Activated CD4-positive, alpha-beta memory T cell treated with anti-CD3 and anti-CD28 coated beads, Interleukin-2, amount 10 ng/mL, durations not matched to agents 7 days and 5 days (primary cell): ENCODE data around the gene MAX. TPM values are rescaled to one million over a fixed set of nuclear protein-coding genes. Genes with fewer than 3 reads are reported as not detected.

Experiments used
- CTCF ChIA-PET: fragments of 350-600 bp; sonication (Branson Sonifier 250); formaldehyde crosslinking; loops from one replicate; lab custom pipeline; 2021; ENCODE audit warnings: antibody characterized with exemption, inconsistent platforms; lab: Charles Lee
- POLR2A ChIA-PET: fragments of 350-600 bp; sonication (Branson Sonifier 250); formaldehyde crosslinking; loops from one replicate; lab custom pipeline; 2021; ENCODE audit warnings: antibody characterized with exemption; lab: Charles Lee
- DNase-seq: peaks from one replicate; pipeline ENCODE4 v3.0.0-alpha.2; 2020
- H3K27ac Mint-ChIP-seq: one replicate; pipeline ENCODE4 v1.8.0; 2021; ENCODE audit warnings: mild to moderate bottlenecking, mixed read lengths
- H3K27me3 Mint-ChIP-seq: one replicate; pipeline ENCODE4 v1.8.0; 2021; ENCODE audit warnings: mixed read lengths
- H3K36me3 Mint-ChIP-seq: one replicate; pipeline ENCODE4 v1.8.0; 2021; ENCODE audit warnings: low read depth, mixed read lengths
- H3K4me1 Mint-ChIP-seq: one replicate; pipeline ENCODE4 v1.8.0; 2021; ENCODE audit warnings: mixed read lengths
- H3K4me3 Mint-ChIP-seq: one replicate; pipeline ENCODE4 v1.8.0; 2021; ENCODE audit warnings: mild to moderate bottlenecking, mixed read lengths
- H3K9me3 Mint-ChIP-seq: one replicate; pipeline ENCODE4 v1.8.0; 2021; ENCODE audit warnings: mixed read lengths
- total RNA-seq, 2 experiments: library from RNA; stranded (reverse); gene quantifications; one replicate each; pipeline ENCODE4 v1.2.3, GENCODE V29; 2021

Gene MAX
- total RNA-seq, 2 experiments from 2014 or later: 134 to 135 TPM

DNA sequence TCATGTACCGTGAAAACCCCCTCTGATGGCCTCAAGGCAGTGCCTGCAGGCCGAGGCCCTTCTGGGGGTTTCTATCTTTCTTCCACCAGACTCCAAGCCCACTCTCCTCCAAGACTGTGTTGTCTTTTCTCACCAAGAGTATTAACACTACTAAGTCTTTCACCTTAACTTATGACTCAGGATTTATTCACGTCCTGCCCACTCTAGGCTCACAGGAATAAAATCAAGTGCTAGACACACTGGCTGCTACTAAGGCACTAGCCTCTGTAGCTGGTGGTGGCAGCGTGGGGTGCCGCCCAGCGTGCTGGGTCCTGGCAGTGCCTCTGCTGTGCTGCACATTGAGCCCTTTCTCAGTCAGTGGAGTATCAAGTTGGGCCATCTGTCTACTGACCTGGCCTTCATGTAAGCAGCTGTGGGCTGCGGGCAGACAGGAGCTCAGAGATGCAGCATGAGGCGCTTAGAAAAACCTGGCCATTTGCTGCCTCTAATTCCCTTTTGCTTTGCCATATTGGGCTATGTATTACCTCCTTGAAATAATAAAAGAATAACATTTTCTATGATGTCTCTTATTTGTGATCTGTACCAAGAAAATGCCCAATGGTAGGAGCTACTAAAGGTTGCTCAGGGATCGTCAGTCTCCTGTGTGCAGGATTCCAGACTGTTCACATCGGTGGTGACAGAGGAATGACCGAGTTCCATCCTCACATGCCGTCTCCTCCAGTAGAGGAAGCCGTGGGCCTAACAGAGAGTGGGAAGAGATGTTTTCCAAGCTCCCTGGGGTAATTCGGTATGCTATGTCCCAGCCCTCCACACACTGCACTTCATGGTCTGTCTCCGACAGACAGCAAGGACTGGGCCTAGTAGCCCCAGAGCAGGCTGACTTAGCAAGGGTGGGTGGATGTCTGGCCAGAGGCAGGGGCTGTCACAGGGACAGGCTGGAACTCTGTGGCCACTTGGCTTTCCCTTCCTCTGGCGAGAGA is 39.9 kb downstream of the MAX start:
- Mint-ChIP-seq H3K4me3 (no peak overlapping the region), H3K4me1 (no peaks in the 10 kb centered on the region), H3K9me3 (no peaks in the 10 kb centered on the region), H3K27me3 (no peaks in the 10 kb centered on the region), H3K36me3 (peaks cover 66% of the 10 kb centered on the region), H3K27ac (no peak overlapping the region)
- ChIA-PET CTCF (no interaction called here), POLR2A (no interaction called here)
- DNase-seq: no peak

DNA sequence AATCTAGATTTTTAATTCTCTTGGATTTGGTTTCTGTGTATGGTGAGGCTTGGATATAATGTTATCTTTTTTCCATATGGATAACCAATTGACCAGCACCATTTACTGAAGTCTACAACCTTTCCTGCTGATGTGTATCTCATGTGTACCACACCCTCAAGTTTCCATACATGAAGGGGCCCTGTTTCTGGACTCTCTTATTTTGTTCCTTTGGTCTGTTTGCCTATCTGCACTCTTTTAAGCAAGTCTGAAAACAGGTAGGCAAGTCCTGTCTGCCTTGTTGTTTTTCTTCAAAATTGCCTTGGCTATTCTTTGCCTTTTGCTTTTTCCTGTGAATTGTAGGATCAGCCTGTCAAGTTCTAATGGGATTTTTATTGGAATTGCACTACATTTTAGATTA is 44.6 kb downstream of the MAX start:
- ChIA-PET POLR2A (no interaction called here), CTCF (no interaction called here)
- no peaks in the 10 kb centered on the region for H3K27me3 Mint-ChIP-seq
- H3K4me3 Mint-ChIP-seq: no peak overlapping the region
- peaks cover 50% of the 10 kb centered on the region for H3K36me3 Mint-ChIP-seq
- H3K4me1 Mint-ChIP-seq: peaks cover 2% of the 10 kb centered on the region
- H3K27ac Mint-ChIP-seq: no peak overlapping the region
- no peaks in the 10 kb centered on the region for H3K9me3 Mint-ChIP-seq
- DNase-seq: no peak

DNA sequence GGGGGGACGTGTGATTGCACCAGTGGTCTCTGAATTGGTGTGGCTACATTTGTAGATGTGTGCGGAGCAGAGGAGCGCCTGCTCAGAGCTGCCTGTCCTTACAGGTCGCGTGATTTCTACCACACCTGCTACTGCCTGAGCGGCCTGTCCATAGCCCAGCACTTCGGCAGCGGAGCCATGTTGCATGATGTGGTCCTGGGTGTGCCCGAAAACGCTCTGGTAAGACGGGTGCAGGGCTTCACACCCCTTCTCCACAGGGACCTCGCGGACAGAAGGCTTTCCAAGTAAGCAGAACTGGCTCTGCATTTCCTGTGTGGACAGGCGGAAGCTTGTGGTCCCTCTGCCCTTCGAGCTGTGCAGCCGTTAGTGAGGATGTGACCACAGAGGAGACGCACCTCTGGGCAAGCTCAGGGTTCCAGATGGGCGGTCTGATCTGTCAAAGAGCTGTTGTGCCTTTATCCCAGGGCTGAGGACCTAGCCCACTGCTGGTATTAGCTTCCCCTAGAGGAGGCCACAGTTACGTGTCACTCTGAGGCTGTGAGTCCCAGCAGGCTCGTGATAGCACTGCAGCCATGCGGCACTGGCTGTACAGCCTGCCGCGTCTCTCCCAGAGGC is 47.7 kb downstream of the MAX start:
- no peak overlapping the region for H3K27ac Mint-ChIP-seq
- no peak overlapping the region for H3K4me3 Mint-ChIP-seq
- ChIA-PET POLR2A (interaction anchor here (0.8 kb wide), 1 partner anchor 68 kb away, joined by 3 read pairs; the partner anchor contains the start of gene FNTB), CTCF (interaction anchor here (1.5 kb wide), 1 partner anchor 13 kb away, joined by 3 read pairs; no protein-coding TSS in a partner anchor)
- H3K27me3 Mint-ChIP-seq: no peaks in the 10 kb centered on the region
- H3K36me3 Mint-ChIP-seq: peaks cover 34% of the 10 kb centered on the region
- no peak for DNase-seq
- H3K4me1 Mint-ChIP-seq: peaks cover 3% of the 10 kb centered on the region
- H3K9me3 Mint-ChIP-seq: no peaks in the 10 kb centered on the region

DNA sequence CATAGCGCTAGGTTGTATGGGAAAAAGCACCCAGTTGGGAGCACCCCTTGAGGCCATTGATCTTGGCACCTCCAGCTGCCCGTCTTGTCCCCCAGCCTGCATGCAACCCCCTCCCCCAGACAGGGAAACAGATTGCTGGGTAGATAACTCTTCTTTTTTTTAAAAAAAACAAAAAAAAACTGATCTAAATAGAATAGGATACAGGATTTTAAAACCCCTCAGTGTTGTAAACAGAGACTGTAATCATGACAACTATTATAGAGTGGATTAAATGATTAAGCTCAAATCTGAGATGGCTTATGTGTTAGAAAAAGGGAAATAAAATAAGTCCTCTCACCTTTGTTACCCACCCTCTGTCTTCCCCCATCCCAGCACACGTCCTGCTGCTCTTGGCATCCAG is 48.9 kb downstream of the MAX start:
- no peaks in the 10 kb centered on the region for H3K27me3 Mint-ChIP-seq
- H3K27ac Mint-ChIP-seq: no peak overlapping the region
- peaks cover 32% of the 10 kb centered on the region for H3K36me3 Mint-ChIP-seq
- ChIA-PET POLR2A (no interaction called here), CTCF (interaction anchor here (1.5 kb wide), 1 partner anchor 14 kb away, joined by 3 read pairs; no protein-coding TSS in a partner anchor)
- no peak overlapping the region for H3K4me3 Mint-ChIP-seq
- DNase-seq: no peak
- peaks cover 8% of the 10 kb centered on the region for H3K4me1 Mint-ChIP-seq
- H3K9me3 Mint-ChIP-seq: no peaks in the 10 kb centered on the region

DNA sequence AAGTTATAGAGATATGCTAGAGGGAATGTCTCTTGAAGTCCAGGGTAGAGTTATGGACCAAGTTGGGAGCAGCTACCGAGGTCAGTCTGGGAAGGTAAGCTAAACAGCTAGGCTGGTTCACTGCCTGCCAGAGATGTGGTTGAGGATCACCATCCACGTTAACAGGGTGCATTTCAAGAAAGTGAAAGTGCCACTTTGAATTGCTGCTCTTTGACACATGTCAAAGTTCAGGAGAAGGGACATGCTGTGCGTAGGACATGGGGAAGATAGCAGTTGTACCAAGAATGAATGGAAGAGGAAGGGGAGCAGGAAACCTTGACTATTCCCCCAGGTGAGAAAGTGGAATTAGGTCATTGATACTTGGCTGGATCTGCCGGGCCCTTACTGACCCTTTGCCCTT is 49.5 kb downstream of the MAX start:
- Mint-ChIP-seq H3K36me3 (peaks cover 26% of the 10 kb centered on the region), H3K27ac (peak overlapping the region; percentile 8), H3K27me3 (no peaks in the 10 kb centered on the region), H3K9me3 (no peaks in the 10 kb centered on the region), H3K4me1 (peaks cover 14% of the 10 kb centered on the region), H3K4me3 (no peak overlapping the region)
- POLR2A ChIA-PET: interaction anchor here (1.1 kb wide), 1 partner anchor 21 kb away, joined by 4 read pairs; no protein-coding TSS in a partner anchor
- DNase-seq: no peak
- CTCF ChIA-PET: no interaction called here

DNA sequence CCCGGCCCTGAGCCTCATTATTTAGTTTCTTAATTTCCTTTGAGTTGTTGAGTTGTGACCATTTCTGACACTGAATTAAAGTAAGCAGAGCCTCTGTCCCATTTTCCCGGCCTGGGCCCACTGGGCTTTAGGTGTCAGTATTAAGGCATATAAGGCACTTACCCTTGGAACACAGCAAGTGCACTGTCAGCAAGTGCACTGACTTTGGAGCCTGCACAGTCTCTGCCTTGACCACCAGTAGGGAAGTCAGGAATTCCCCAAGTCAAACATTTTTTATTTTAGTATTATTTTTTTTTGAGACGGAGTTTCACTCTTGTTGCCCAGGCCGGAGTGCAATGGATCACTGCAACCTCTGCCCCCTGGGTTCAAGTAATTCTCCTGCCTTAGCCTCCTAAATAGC is 56.6 kb downstream of the MAX start:
- no peak overlapping the region for H3K4me3 Mint-ChIP-seq
- CTCF ChIA-PET: no interaction called here
- H3K4me1 Mint-ChIP-seq: peaks cover 24% of the 10 kb centered on the region
- no peak overlapping the region for H3K27ac Mint-ChIP-seq
- POLR2A ChIA-PET: no interaction called here
- H3K9me3 Mint-ChIP-seq: no peaks in the 10 kb centered on the region
- H3K27me3 Mint-ChIP-seq: no peaks in the 10 kb centered on the region
- DNase-seq: no peak
- peaks cover 40% of the 10 kb centered on the region for H3K36me3 Mint-ChIP-seq

DNA sequence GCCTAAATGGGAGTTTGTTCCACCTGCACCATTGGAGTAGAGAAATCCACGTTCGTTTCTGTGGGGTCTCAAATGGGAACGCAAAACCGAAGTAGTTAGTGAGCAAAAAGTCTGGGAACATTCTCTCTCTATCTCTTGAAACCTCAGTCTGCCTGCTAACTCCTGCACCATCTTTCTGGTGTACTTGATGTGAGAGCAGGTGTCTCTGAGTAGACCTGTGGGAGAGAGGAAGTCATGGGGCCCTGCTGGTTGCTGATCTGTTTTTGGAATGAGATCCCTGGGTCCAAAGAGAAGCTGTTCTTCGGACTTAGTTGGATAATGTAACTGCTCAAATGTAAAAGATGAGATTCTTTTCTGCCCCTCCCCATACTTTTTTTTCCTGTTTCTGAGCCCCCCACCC is 57.3 kb downstream of the MAX start:
- POLR2A ChIA-PET: no interaction called here
- Mint-ChIP-seq H3K4me3 (no peak overlapping the region), H3K27me3 (no peaks in the 10 kb centered on the region), H3K4me1 (peaks cover 24% of the 10 kb centered on the region), H3K36me3 (peaks cover 42% of the 10 kb centered on the region), H3K27ac (no peak overlapping the region), H3K9me3 (no peaks in the 10 kb centered on the region)
- no peak for DNase-seq
- CTCF ChIA-PET: no interaction called here

DNA sequence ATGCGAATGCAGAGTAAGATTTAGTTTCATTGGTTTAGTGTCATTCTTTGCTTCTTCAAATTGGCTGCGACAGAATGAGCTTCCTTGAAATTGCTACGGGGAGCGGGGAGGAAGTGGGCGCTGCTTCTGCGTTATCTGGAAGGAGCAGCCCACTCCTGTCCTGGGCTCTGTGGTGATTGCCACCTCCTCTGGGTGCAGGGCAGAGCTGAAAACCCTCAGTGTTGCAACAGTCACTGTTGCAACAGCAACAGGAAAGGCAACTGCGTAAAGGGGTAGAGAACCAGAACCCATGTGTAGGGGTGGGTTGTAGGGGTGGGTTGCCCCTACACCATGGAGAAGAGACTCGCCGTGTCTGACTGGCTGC is 57.7 kb downstream of the MAX start:
- ChIA-PET CTCF (interaction anchor here (0.7 kb wide), 1 partner anchor 10 kb away, joined by 5 read pairs; no protein-coding TSS in a partner anchor), POLR2A (no interaction called here)
- no peaks in the 10 kb centered on the region for H3K27me3 Mint-ChIP-seq
- no peak for DNase-seq
- no peak overlapping the region for H3K4me3 Mint-ChIP-seq
- H3K9me3 Mint-ChIP-seq: no peaks in the 10 kb centered on the region
- no peak overlapping the region for H3K27ac Mint-ChIP-seq
- peaks cover 24% of the 10 kb centered on the region for H3K4me1 Mint-ChIP-seq
- H3K36me3 Mint-ChIP-seq: peaks cover 42% of the 10 kb centered on the region

DNA sequence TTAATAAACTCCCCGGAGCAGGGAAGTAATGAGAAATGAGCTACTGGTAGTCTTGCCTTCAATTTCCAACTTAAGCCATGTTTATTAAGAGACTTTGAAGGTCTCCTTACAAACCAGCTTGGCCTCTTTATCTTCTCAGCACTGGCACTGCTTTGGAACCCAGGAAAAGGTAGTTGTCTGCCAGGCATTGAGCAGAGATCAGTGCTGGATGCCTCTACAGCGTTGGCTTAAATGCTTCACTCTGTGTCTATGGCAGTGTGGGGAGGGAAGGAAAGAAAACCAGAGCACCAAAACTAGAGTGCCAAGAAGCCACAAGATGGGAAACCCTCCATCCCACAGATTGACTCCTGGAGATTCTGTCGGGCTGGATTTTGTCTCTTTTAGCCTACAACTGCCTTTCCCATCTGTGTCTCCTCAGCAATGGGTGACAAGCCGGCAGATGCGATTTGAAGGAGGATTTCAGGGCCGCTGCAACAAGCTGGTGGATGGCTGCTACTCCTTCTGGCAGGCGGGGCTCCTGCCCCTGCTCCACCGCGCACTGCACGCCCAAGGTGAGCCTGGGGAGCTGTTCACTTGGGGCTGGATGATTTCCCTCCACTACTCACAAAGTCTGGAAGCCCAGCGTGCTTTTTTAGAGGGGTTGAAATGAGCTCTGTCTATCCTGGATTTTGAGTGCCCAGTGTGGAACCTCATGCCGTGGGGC is 58.3 kb downstream of the MAX start:
- Mint-ChIP-seq H3K4me3 (no peak overlapping the region), H3K36me3 (peaks cover 42% of the 10 kb centered on the region), H3K9me3 (no peaks in the 10 kb centered on the region), H3K27me3 (no peaks in the 10 kb centered on the region), H3K27ac (peak overlapping the region; percentile 59), H3K4me1 (peaks cover 21% of the 10 kb centered on the region)
- POLR2A ChIA-PET: no interaction called here
- DNase-seq: no peak
- CTCF ChIA-PET: interaction anchor here (0.7 kb wide), 1 partner anchor 10 kb away, joined by 5 read pairs; no protein-coding TSS in a partner anchor

DNA sequence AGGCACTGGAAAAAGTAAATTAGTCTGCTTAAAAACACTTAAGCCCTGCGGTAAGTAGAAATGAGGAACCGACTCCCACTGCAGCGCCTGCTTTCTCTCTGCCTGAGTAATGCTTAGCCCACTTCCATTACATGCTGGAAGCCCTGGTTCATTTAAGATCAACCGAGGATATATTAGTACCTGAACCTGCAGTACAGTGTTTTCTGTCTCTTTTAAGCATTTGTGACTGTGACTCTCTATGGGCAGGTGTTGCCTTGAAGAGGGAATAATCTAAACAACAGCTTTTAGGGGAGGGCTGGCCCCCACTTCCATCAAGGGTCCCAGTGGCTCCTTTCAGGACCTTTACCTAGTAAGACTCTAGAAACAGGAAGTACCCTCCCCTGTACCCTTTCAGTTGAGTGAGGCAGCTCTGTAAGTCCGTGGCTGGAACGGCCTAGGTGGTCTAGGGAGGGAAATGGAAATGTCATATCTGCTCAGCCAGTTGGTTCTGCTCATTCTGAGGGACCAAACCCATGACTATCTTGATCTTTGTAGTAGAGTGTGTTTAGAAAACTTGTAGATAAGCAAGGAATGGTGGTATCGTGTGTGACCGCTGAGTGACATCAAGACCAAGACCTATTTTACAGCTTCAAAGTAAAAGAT is 59.5 kb downstream of the MAX start:
- H3K27me3 Mint-ChIP-seq: no peaks in the 10 kb centered on the region
- CTCF ChIA-PET: no interaction called here

DNA sequence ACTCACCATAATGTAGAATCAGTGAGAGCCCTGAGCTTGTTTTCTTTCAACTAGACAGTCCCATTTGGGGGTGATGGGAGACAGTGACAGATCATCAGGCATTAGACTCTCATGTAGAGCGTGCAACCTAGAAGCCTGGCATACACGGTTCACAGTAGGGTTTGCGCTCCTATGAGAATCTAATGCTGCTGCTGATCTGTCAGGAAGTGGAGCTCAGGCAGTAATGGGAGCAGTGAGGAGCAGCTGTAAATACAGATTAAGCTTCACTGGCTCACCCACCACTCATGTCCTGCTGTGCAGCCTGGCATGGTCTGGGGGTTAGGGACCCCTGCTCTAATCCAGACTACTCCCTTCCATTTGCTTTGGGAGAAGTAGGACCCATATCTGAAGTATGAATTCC is 60.0 kb downstream of the MAX start:
- H3K9me3 Mint-ChIP-seq: no peaks in the 10 kb centered on the region
- no peak overlapping the region for H3K4me3 Mint-ChIP-seq
- CTCF ChIA-PET: no interaction called here
- H3K4me1 Mint-ChIP-seq: peaks cover 8% of the 10 kb centered on the region
- DNase-seq: no peak
- no peaks in the 10 kb centered on the region for H3K27me3 Mint-ChIP-seq
- H3K27ac Mint-ChIP-seq: no peak overlapping the region
- H3K36me3 Mint-ChIP-seq: peaks cover 38% of the 10 kb centered on the region
- POLR2A ChIA-PET: no interaction called here

More for the DNA sequence above, 59.5 kb downstream of the MAX start:
- no peak for DNase-seq
- POLR2A ChIA-PET: no interaction called here
- H3K27ac Mint-ChIP-seq: peak overlapping the region; percentile 1
- no peak overlapping the region for H3K4me3 Mint-ChIP-seq
- peaks cover 44% of the 10 kb centered on the region for H3K36me3 Mint-ChIP-seq
- H3K4me1 Mint-ChIP-seq: peaks cover 13% of the 10 kb centered on the region
- H3K9me3 Mint-ChIP-seq: no peaks in the 10 kb centered on the region

DNA sequence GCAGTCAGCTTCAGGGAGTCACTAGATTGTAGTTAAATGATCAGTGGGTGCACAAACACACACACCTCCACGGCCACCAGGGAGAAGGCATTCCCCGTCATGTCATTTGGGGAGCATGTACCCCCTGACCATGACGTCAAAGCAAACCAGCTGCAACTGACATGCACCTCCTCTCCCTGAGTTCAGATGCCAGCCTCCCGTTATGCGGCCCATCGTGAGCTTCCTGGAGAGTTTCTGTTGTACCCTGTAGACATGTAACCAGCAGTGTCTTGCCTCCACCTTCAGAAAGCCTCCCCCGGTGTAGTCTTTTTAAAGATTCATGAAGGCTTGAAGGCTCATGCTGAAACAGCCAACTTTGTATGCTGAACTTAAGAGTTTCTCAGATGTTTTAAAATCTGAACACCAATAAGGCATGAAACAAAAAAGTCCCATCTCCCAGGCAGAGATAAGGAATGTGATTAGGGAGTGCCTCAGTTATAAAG is 60.8 kb downstream of the MAX start:
- Mint-ChIP-seq H3K36me3 (peaks cover 33% of the 10 kb centered on the region), H3K27ac (no peak overlapping the region), H3K4me1 (peaks cover 1% of the 10 kb centered on the region), H3K9me3 (no peaks in the 10 kb centered on the region), H3K27me3 (no peaks in the 10 kb centered on the region), H3K4me3 (no peak overlapping the region)
- DNase-seq: no peak
- CTCF ChIA-PET: no interaction called here
- POLR2A ChIA-PET: no interaction called here
